Adrenal gland (tissue), 5 donors: ENCODE measurements around the gene PPP2R2D.

ENCODE experiments used
- POLR2A ChIP-seq, 2 donors: fragments of 450-650 bp; IDR thresholded peaks; one replicate each; pipeline ENCODE4 v1.6.1; 2017; ENCODE audit warnings: antibody characterized with exemption in 2 of 2, mild to moderate bottlenecking in 2 of 2, moderate library complexity in 1 of 2
- TF ChIP-seq, protein P1 (sequence below), 6 experiments: fragments of 450-650 bp in 4 of 6; fragments of 200-600 bp in 2 of 6; sonication (generic) in 1 of 6; IDR thresholded peaks; 1 replicate in 5 of 6; 2 replicates in 1 of 6; pipeline versions ENCODE4 v1.5.1 to v1.8.0; 2016 to 2021; ENCODE audit warnings: antibody characterized with exemption in 6 of 6, mild to moderate bottlenecking in 2 of 6, moderate library complexity in 1 of 6
- donor health status: DM: no; HTN: no; CAD: no.

DNA sequence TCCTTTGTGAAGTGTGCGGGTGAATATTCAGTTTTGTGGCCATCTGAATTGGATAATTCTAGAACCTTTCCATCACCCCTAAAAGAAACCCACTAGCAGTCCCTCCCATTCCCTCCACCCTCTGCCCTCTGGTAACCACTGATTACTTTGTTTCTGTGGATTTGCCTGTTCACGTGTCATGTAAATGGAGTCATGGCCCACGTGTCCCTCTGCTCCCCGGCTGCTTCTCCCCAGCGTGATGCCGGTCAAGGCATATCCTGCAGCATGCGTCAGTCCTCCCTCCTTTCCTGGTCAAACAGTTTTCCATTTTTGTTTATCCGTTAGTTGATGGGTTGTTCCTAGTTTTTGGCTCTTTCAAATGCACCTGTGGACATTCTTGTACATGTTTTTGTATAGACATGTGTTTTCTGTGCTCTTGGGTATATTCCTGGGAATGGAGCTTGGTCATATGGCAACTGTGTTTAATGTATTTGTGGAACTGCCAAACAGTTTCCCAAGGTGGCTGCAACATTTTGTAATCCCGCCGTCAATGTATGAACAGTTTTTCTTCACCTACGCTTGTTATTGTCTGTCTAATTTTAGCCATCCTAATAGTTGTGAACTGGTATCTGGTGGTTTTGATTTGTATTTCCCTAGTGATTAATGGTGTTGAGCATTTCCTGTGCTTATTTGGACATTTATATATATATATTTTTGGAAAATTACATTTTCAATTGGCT lies 22.4 kb downstream of the PPP2R2D start:
- TF ChIP-seq, protein P1, sequence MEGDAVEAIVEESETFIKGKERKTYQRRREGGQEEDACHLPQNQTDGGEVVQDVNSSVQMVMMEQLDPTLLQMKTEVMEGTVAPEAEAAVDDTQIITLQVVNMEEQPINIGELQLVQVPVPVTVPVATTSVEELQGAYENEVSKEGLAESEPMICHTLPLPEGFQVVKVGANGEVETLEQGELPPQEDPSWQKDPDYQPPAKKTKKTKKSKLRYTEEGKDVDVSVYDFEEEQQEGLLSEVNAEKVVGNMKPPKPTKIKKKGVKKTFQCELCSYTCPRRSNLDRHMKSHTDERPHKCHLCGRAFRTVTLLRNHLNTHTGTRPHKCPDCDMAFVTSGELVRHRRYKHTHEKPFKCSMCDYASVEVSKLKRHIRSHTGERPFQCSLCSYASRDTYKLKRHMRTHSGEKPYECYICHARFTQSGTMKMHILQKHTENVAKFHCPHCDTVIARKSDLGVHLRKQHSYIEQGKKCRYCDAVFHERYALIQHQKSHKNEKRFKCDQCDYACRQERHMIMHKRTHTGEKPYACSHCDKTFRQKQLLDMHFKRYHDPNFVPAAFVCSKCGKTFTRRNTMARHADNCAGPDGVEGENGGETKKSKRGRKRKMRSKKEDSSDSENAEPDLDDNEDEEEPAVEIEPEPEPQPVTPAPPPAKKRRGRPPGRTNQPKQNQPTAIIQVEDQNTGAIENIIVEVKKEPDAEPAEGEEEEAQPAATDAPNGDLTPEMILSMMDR (IDR thresholded peaks at IDR 0.05) = no peak
- no peak for TF ChIP-seq POLR2A (IDR thresholded peaks at IDR 0.05)
